ENCODE results near the gene BAAT.

Gene BAAT

GRCh38 chr9:101342595-101342994 lies 42.2 kb downstream of the BAAT start:
- no peak overlapping the region for H3K4me3 Mint-ChIP-seq
- no peaks in the 10 kb centered on the region for H3K36me3 Mint-ChIP-seq (ENCODE audit: low read depth)
- peaks cover 9% of the 10 kb centered on the region for H3K4me1 Mint-ChIP-seq
- no peak overlapping the region for H3K27ac Mint-ChIP-seq
- no peak for TF ChIP-seq CTCF (IDR thresholded peaks at IDR 0.05; ENCODE audit: unreplicated experiment in 3 of 3)
- peaks cover 2% of the 10 kb centered on the region for H3K9me3 Mint-ChIP-seq
- no peaks in the 10 kb centered on the region for H3K27me3 Mint-ChIP-seq (ENCODE audit: low read depth)

GRCh38 chr9:101341958-101342357 lies 42.8 kb downstream of the BAAT start:
- Mint-ChIP-seq H3K27me3 (ENCODE audit: low read depth) (no peaks in the 10 kb centered on the region), H3K4me3 (no peak overlapping the region), H3K4me1 (peaks cover 9% of the 10 kb centered on the region), H3K27ac (no peak overlapping the region), H3K9me3 (peaks cover 2% of the 10 kb centered on the region), H3K36me3 (ENCODE audit: low read depth) (no peaks in the 10 kb centered on the region)
- TF ChIP-seq CTCF (IDR thresholded peaks at IDR 0.05; ENCODE audit: unreplicated experiment in 3 of 3): no peak

GRCh38 chr9:101337237-101337636 lies 47.6 kb downstream of the BAAT start:
- peaks cover 9% of the 10 kb centered on the region for H3K4me1 Mint-ChIP-seq

GRCh38 chr9:101336091-101336490 lies 48.7 kb downstream of the BAAT start:
- H3K27me3 Mint-ChIP-seq (ENCODE audit: low read depth): no peaks in the 10 kb centered on the region
- peaks cover 2% of the 10 kb centered on the region for H3K9me3 Mint-ChIP-seq
- no peaks in the 10 kb centered on the region for H3K36me3 Mint-ChIP-seq (ENCODE audit: low read depth)
- TF ChIP-seq CTCF (IDR thresholded peaks at IDR 0.05; ENCODE audit: unreplicated experiment in 3 of 3): no peak
- no peak overlapping the region for H3K27ac Mint-ChIP-seq
- H3K4me3 Mint-ChIP-seq: no peak overlapping the region
- H3K4me1 Mint-ChIP-seq: peaks cover 9% of the 10 kb centered on the region

More at GRCh38 chr9:101337237-101337636, 47.6 kb downstream of the BAAT start:
- H3K4me3 Mint-ChIP-seq: no peak overlapping the region
- H3K27me3 Mint-ChIP-seq (ENCODE audit: low read depth): no peaks in the 10 kb centered on the region
- no peak for TF ChIP-seq CTCF (IDR thresholded peaks at IDR 0.05; ENCODE audit: unreplicated experiment in 3 of 3)
- H3K9me3 Mint-ChIP-seq: peaks cover 2% of the 10 kb centered on the region
- no peaks in the 10 kb centered on the region for H3K36me3 Mint-ChIP-seq (ENCODE audit: low read depth)
- no peak overlapping the region for H3K27ac Mint-ChIP-seq

- Mint-ChIP-seq H3K27me3 (ENCODE audit: low read depth) (no peaks in the 10 kb centered on the region), H3K4me3 (no peak overlapping the region), H3K27ac (no peak overlapping the region), H3K36me3 (ENCODE audit: low read depth) (no peaks in the 10 kb centered on the region), H3K4me1 (peaks cover 1% of the 10 kb centered on the region), H3K9me3 (peaks cover 2% of the 10 kb centered on the region)
- TF ChIP-seq CTCF (IDR thresholded peaks at IDR 0.05; ENCODE audit: unreplicated experiment in 3 of 3): no peak
These were observed 50.7 kb downstream of the BAAT start for GRCh38 chr9:101333926-101334702.

GRCh38 chr9:101333490-101333889 lies 51.3 kb downstream of the BAAT start:
- peaks cover 2% of the 10 kb centered on the region for H3K9me3 Mint-ChIP-seq
- H3K4me3 Mint-ChIP-seq: no peak overlapping the region
- no peaks in the 10 kb centered on the region for H3K27me3 Mint-ChIP-seq (ENCODE audit: low read depth)
- no peaks in the 10 kb centered on the region for H3K36me3 Mint-ChIP-seq (ENCODE audit: low read depth)
- no peaks in the 10 kb centered on the region for H3K4me1 Mint-ChIP-seq
- no peak overlapping the region for H3K27ac Mint-ChIP-seq
- TF ChIP-seq CTCF (IDR thresholded peaks at IDR 0.05; ENCODE audit: unreplicated experiment in 3 of 3): no peak
